Stomach (tissue), 4 donors: ENCODE data around the gene TBCK.

Experiments
- CTCF ChIP-seq, 7 experiments: fragments of 450-650 bp in 4 of 7; fragments of 200-600 bp in 3 of 7; sonication (generic) in 3 of 7; IDR thresholded peaks; one replicate each; pipeline ENCODE4 v1.5.1; 2016 to 2019; ENCODE audit warnings: antibody characterized with exemption in 7 of 7, control low read depth in 2 of 7, mild to moderate bottlenecking in 1 of 7
- EP300 ChIP-seq: sonication (generic); formaldehyde crosslinking; IDR thresholded peaks from one replicate; pipeline ENCODE4 v1.6.1; 2017; ENCODE audit warnings: antibody characterized with exemption
- POLR2A ChIP-seq, 4 donors: fragments of 450-650 bp; IDR thresholded peaks; one replicate each; pipeline ENCODE4 v1.6.1; 2016; ENCODE audit warnings: antibody characterized with exemption in 4 of 4, control low read depth in 2 of 4, mild to moderate bottlenecking in 1 of 4, moderate library complexity in 1 of 4
- POLR2AphosphoS5 ChIP-seq, 3 donors: sonication (generic); formaldehyde crosslinking; IDR thresholded peaks; one replicate each; pipeline ENCODE4 v1.6.1; 2016; ENCODE audit warnings: antibody characterized with exemption in 3 of 3

DNA sequence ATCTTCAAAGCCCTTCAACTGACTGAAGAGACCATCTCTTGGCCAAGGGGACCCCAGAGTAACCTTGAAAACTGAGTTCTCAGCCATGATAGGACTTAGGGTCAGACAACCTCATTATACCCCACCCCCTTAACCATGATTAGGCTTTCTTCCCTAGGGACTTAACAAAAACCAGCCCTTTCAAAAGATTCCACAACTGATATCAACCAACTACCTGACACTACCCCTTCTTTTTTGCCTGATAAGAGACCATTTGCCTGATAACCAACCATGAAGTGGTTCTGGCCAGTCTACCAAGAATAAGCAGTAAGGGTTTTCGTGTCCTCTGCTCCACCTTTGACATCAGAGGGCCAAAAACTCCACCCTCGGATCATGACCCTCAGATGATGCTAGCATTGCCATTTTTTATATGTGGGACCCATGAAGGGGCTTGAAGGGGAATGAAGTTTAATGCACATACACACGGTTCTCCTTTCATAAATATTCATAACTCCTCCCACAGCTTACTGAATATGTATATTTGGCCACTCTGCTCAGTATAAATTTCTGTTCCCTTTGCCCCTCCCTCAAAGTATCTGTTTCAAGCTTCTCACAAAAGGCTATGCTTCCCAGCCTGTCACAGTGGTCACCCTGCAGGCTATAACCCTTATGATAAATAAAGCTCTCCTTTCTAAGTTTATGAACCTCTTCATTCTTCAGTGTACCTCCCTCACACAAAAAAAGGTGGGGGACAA lies 12.3 kb downstream of the TBCK start:
- TF ChIP-seq POLR2A (IDR thresholded peaks at IDR 0.05) (no peak), POLR2AphosphoS5 (IDR thresholded peaks at IDR 0.05) (no peak), CTCF (IDR thresholded peaks at IDR 0.05) (no peak), EP300 (no peak)
